GM19351 (cell line): ENCODE measurements around the gene MTFR1L.
"Not testable (repeated sequence)": the region's sequence is repeated elsewhere in the genome, so short reads cannot be mapped to it uniquely, and the experiment has no call there.

Experiments
- ATAC-seq: cut with Tn5 transposase; IDR thresholded peaks from one replicate; pipeline ENCODE4 v1.9.1; 2021; ENCODE audit warnings: mild to moderate bottlenecking, moderate library complexity; ENCODE audit not compliant: unreplicated experiment

The MTFR1L gene

GRCh38 chr1:25821112-25821476 is 1.3 kb downstream of the MTFR1L start:
- no peak for ATAC-seq

GRCh38 chr1:25821630-25822091 is 1.9 kb downstream of the MTFR1L start:
- no peak for ATAC-seq

GRCh38 chr1:25825605-25826004 is 5.9 kb downstream of the MTFR1L start:
- no peak for ATAC-seq

GRCh38 chr1:25826571-25826970 is 6.8 kb downstream of the MTFR1L start:
- no peak for ATAC-seq

GRCh38 chr1:25828491-25828890 is 8.7 kb downstream of the MTFR1L start:
- ATAC-seq, result no peak

- no peak for ATAC-seq
These were observed 9.3 kb downstream of the MTFR1L start for GRCh38 chr1:25829046-25829445.

GRCh38 chr1:25831569-25832196 is 11.9 kb downstream of the MTFR1L start:
- ATAC-seq, result no peak

GRCh38 chr1:25832336-25833037 is 12.7 kb downstream of the MTFR1L start:
- no peak for ATAC-seq

- ATAC-seq, result no peak
These were observed 13.4 kb downstream of the MTFR1L start for GRCh38 chr1:25833158-25833557.

- ATAC-seq, result no peak
These were observed 15.1 kb downstream of the MTFR1L start for GRCh38 chr1:25834894-25835293.

- no peak for ATAC-seq
These were observed 16.9 kb downstream of the MTFR1L start for GRCh38 chr1:25836695-25837094.

- ATAC-seq, result no peak
These were observed 17.6 kb downstream of the MTFR1L start for GRCh38 chr1:25837262-25837875.

GRCh38 chr1:25839808-25840207 is 20.1 kb downstream of the MTFR1L start:
- not testable (repeated sequence) for ATAC-seq

- ATAC-seq, result no peak
These were observed 23.7 kb downstream of the MTFR1L start for GRCh38 chr1:25843483-25843882.

GRCh38 chr1:25844536-25845337 is 25.0 kb downstream of the MTFR1L start:
- ATAC-seq, result no peak

GRCh38 chr1:25845664-25846063 is 25.9 kb downstream of the MTFR1L start:
- no peak for ATAC-seq

GRCh38 chr1:25847929-25848328 is 28.2 kb downstream of the MTFR1L start:
- no peak for ATAC-seq

- no peak for ATAC-seq
These were observed 28.8 kb downstream of the MTFR1L start for GRCh38 chr1:25848531-25848930.

- no peak for ATAC-seq
These were observed 34.8 kb downstream of the MTFR1L start for GRCh38 chr1:25854554-25854953.

GRCh38 chr1:25856856-25857255 is 37.1 kb downstream of the MTFR1L start:
- no peak for ATAC-seq

- ATAC-seq, result no peak
These were observed 38.7 kb downstream of the MTFR1L start for GRCh38 chr1:25858494-25858893.
